ENCODE data around the gene LLPH. TPM values are rescaled to one million over a fixed set of nuclear protein-coding genes. Genes with fewer than 3 reads are reported as not detected.

The LLPH gene
- total and polyA plus RNA-seq, 10 donors, result 6.5 to 21.7 (median 17.2) TPM

- Histone ChIP-seq H3K4me3 (no peak overlapping the region), H3K36me3 (peaks cover 4 to 64% (median 54%) of the 10 kb centered on the region in 6 donors), H3K27ac (peak overlapping the region in 2 of 8 donors; percentile 21 to 22), H3K4me1 (peaks cover 3 to 70% (median 51%) of the 10 kb centered on the region in 6 donors), H3K27me3 (replicated peaks in 1 of 7) (no peaks in the 10 kb centered on the region), H3K9me3 (no peaks in the 10 kb centered on the region)
- intact Hi-C loops (cut with DNase I; ENCODE audit: low total_unique reads), result no loop called here
- TF ChIP-seq, protein P1, sequence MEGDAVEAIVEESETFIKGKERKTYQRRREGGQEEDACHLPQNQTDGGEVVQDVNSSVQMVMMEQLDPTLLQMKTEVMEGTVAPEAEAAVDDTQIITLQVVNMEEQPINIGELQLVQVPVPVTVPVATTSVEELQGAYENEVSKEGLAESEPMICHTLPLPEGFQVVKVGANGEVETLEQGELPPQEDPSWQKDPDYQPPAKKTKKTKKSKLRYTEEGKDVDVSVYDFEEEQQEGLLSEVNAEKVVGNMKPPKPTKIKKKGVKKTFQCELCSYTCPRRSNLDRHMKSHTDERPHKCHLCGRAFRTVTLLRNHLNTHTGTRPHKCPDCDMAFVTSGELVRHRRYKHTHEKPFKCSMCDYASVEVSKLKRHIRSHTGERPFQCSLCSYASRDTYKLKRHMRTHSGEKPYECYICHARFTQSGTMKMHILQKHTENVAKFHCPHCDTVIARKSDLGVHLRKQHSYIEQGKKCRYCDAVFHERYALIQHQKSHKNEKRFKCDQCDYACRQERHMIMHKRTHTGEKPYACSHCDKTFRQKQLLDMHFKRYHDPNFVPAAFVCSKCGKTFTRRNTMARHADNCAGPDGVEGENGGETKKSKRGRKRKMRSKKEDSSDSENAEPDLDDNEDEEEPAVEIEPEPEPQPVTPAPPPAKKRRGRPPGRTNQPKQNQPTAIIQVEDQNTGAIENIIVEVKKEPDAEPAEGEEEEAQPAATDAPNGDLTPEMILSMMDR (IDR thresholded peaks at IDR 0.05 in 8 of 11, conservative IDR thresholded peaks at IDR 0.05 in 3 of 11), result no peak
- 68 to 88% (median 74%) methylated on average over 1 of the region's 1 CpG for WGBS, 5 donors
- no peak for DNase-seq
Measured at GRCh38 chr12:66127650-66128049, 2.9 kb downstream of the LLPH start.

- Histone ChIP-seq H3K36me3 (peaks cover 4 to 62% (median 40%) of the 10 kb centered on the region in 6 donors), H3K27me3 (replicated peaks in 1 of 7) (no peaks in the 10 kb centered on the region), H3K4me1 (peaks cover 0 to 25% (median 6%) of the 10 kb centered on the region in 6 donors), H3K4me3 (no peak overlapping the region), H3K27ac (no peak overlapping the region), H3K9me3 (no peaks in the 10 kb centered on the region)
- intact Hi-C loops (cut with DNase I; ENCODE audit: low total_unique reads), result no loop called here
- no peak for DNase-seq
- TF ChIP-seq, protein P1 (IDR thresholded peaks at IDR 0.05 in 8 of 11, conservative IDR thresholded peaks at IDR 0.05 in 3 of 11), result no peak
- no peak for TF ChIP-seq POLR2AphosphoS5 (IDR thresholded peaks at IDR 0.05)
- no peak for TF ChIP-seq POLR2A (IDR thresholded peaks at IDR 0.05)
- WGBS, 5 donors, result 90 to 96% (median 93%) methylated on average over 1 of the region's 1 CpG
Measured at GRCh38 chr12:66120477-66120876, 10.1 kb downstream of the LLPH start.

GRCh38 chr12:66119870-66120241, 10.7 kb downstream of the LLPH start:
- Histone ChIP-seq H3K27me3 (replicated peaks in 1 of 7) (no peaks in the 10 kb centered on the region), H3K4me1 (peaks cover 0 to 20% (median 2%) of the 10 kb centered on the region in 6 donors), H3K36me3 (peaks cover 4 to 56% (median 35%) of the 10 kb centered on the region in 6 donors), H3K9me3 (no peaks in the 10 kb centered on the region), H3K27ac (no peak overlapping the region), H3K4me3 (no peak overlapping the region)
- WGBS, 5 donors, result 74 to 94% (median 82%) methylated on average over 1 of the region's 1 CpG
- intact Hi-C loops (cut with DNase I; ENCODE audit: low total_unique reads), result no loop called here
- TF ChIP-seq, protein P1 (IDR thresholded peaks at IDR 0.05 in 8 of 11, conservative IDR thresholded peaks at IDR 0.05 in 3 of 11), result no peak
- DNase-seq, result no peak

GRCh38 chr12:66119229-66119869, 11.2 kb downstream of the LLPH start:
- no peaks in the 10 kb centered on the region for H3K27me3 ChIP-seq (replicated peaks in 1 of 7)
- peaks cover 0 to 15% (median 0%) of the 10 kb centered on the region in 6 donors for H3K4me1 ChIP-seq
- intact Hi-C loops (cut with DNase I; ENCODE audit: low total_unique reads), result no loop called here
- H3K36me3 ChIP-seq, result peaks cover 4 to 51% (median 30%) of the 10 kb centered on the region in 6 donors
- no peaks in the 10 kb centered on the region for H3K9me3 ChIP-seq
- H3K4me3 ChIP-seq, result no peak overlapping the region
- DNase-seq, result no peak
- H3K27ac ChIP-seq, result no peak overlapping the region
- 88 to 98% (median 94%) methylated on average over 2 of the region's 2 CpGs for WGBS, 5 donors
- TF ChIP-seq POLR2AphosphoS5 (IDR thresholded peaks at IDR 0.05), result no peak
- TF ChIP-seq POLR2A (IDR thresholded peaks at IDR 0.05), result no peak
- TF ChIP-seq, protein P1 (IDR thresholded peaks at IDR 0.05 in 8 of 11, conservative IDR thresholded peaks at IDR 0.05 in 3 of 11), result no peak
